Mucosa of descending colon (tissue), 3 donors: ENCODE results near the gene BCOR. TPM values are rescaled to one million over a fixed set of nuclear protein-coding genes. Genes with fewer than 3 reads are reported as not detected.

Source experiments
- ATAC-seq: fragments of 200-7000 bp; cut with Tn5 transposase; one replicate; pipeline ENCODE4 v1.9.1; 2020; ENCODE audit warnings: mild to moderate bottlenecking, moderate library complexity
- DNase-seq, 3 donors: peaks; one replicate each; pipeline ENCODE4 v3.0.0-alpha.2; 2020
- H3K36me3 ChIP-seq: fragments of 200-600 bp; one replicate; pipeline ENCODE4 v1.8.0; 2021; ENCODE audit warnings: low read depth, mild to moderate bottlenecking
- H3K4me1 ChIP-seq: fragments of 200-600 bp; one replicate; pipeline ENCODE4 v1.8.0; 2021; ENCODE audit warnings: low read depth, mild to moderate bottlenecking
- H3K4me3 ChIP-seq: fragments of 200-600 bp; one replicate; pipeline ENCODE4 v1.8.0; 2021; ENCODE audit warnings: mild to moderate bottlenecking
- H3K9me3 ChIP-seq: fragments of 200-600 bp; one replicate; pipeline ENCODE4 v1.8.0; 2021; ENCODE audit warnings: mild to moderate bottlenecking
- CTCF ChIP-seq: fragments of 200-600 bp; IDR thresholded peaks from one replicate; pipeline ENCODE4 v1.8.0; 2022; ENCODE audit warnings: antibody characterized with exemption, mild to moderate bottlenecking
- intact Hi-C, 2 donors: fragments of 100-400 bp; cut with DNase I in 1 of 2; cut with micrococcal nuclease in 1 of 2; formaldehyde crosslinking; loops; one replicate each; pipeline versions ENCODE4 v1.11.0 to v1.11.1; 2022; cut with DNase I, micrococcal nuclease
- total RNA-seq, 3 donors: library from RNA; stranded (reverse); fragmentation: NEBNext Ultra II Directional in 2 of 3; extraction: Animal tissue kit (Norgen Biotek cat#: 25700) in 2 of 3; gene quantifications; one replicate each; pipeline versions ENCODE4 v1.2.1 to v1.2.4, GENCODE V29; 2021 to 2023
- donor health status: DM: no; HTN: no; CAD: no; lungs with moderate emphysema.
- donor health status: DM: no; HTN: no; CAD: no.
- donor health status: DM: no; HTN: yes; CAD: no.

Gene BCOR
- total RNA-seq, 3 donors from 2014 or later, result 18.7 to 26.3 (median 23.6) TPM

- no peak for DNase-seq
- no peaks in the 10 kb centered on the region for H3K4me1 ChIP-seq
- no peaks in the 10 kb centered on the region for H3K36me3 ChIP-seq
- no peak for ATAC-seq
- no peak overlapping the region for H3K4me3 ChIP-seq
- no peaks in the 10 kb centered on the region for H3K9me3 ChIP-seq
- intact Hi-C loops, result no loop called here
- TF ChIP-seq CTCF, result no peak
These were observed 24.7 kb upstream of the BCOR start for GRCh38 chrX:40122487-40122886.

- no peaks in the 10 kb centered on the region for H3K36me3 ChIP-seq
- ATAC-seq (no peak), DNase-seq (no peak)
- no peaks in the 10 kb centered on the region for H3K9me3 ChIP-seq
- intact Hi-C loops, result no loop called here
- no peaks in the 10 kb centered on the region for H3K4me1 ChIP-seq
- no peak overlapping the region for H3K4me3 ChIP-seq
- no peak for TF ChIP-seq CTCF
These were observed 23.9 kb upstream of the BCOR start for GRCh38 chrX:40121618-40122017.

GRCh38 chrX:40120838-40121580 lies 23.3 kb upstream of the BCOR start:
- Histone ChIP-seq H3K4me3 (no peak overlapping the region), H3K36me3 (no peaks in the 10 kb centered on the region), H3K9me3 (no peaks in the 10 kb centered on the region), H3K4me1 (no peaks in the 10 kb centered on the region)
- ATAC-seq (peak; percentile 67), DNase-seq (no peak)
- TF ChIP-seq CTCF, result no peak
- intact Hi-C loops, result no loop called here

GRCh38 chrX:40117715-40118285 lies 20.0 kb upstream of the BCOR start:
- H3K36me3 ChIP-seq, result no peaks in the 10 kb centered on the region
- H3K4me1 ChIP-seq, result no peaks in the 10 kb centered on the region
- no peaks in the 10 kb centered on the region for H3K9me3 ChIP-seq
- H3K4me3 ChIP-seq, result no peak overlapping the region
- intact Hi-C loops, result no loop called here
- TF ChIP-seq CTCF, result no peak
- ATAC-seq, result no peak
- DNase-seq, result no peak

- no peak overlapping the region for H3K4me3 ChIP-seq
- intact Hi-C loops, result no loop called here
- no peaks in the 10 kb centered on the region for H3K36me3 ChIP-seq
- TF ChIP-seq CTCF, result no peak
- H3K9me3 ChIP-seq, result no peaks in the 10 kb centered on the region
- no peaks in the 10 kb centered on the region for H3K4me1 ChIP-seq
- no peak for ATAC-seq
- no peak for DNase-seq
These were observed 19.2 kb upstream of the BCOR start for GRCh38 chrX:40116925-40117324.
